ENCODE measurements around the gene PDE12. TPM values are rescaled to one million over a fixed set of nuclear protein-coding genes. Genes with fewer than 3 reads are reported as not detected.

The PDE12 gene
- total and polyA plus RNA-seq, 2 of the 13 experiments (the other 11 are each of a cell fraction or from before 2014, with no cell fraction given), result 9.0 to 17.8 TPM

- TF ChIP-seq GMEB1 (CRISPR knock-in tag; IDR thresholded peaks at IDR 0.05; ENCODE audit: borderline replicate concordance) (peak; percentile 68; the same call in 1 of the 2 replicates), ATM (IDR thresholded peaks at IDR 0.05; ENCODE audit: borderline replicate concordance) (no peak), ZNF766 (CRISPR knock-in tag; IDR thresholded peaks at IDR 0.05; ENCODE audit: borderline replicate concordance) (peak; percentile 12; the same call in 1 of the 2 replicates), ZBTB39 (CRISPR knock-in tag; IDR thresholded peaks at IDR 0.05) (peak; percentile 48; the same call in 1 of the 2 replicates), CHD4 (IDR thresholded peaks at IDR 0.05; ENCODE audit: borderline replicate concordance, low read length) (no peak; the same call in 1 of the 2 replicates), PAWR (CRISPR knock-in tag; IDR thresholded peaks at IDR 0.05; ENCODE audit: borderline replicate concordance) (no peak), HNRNPLL (IDR thresholded peaks at IDR 0.05; ENCODE audit: low read depth, low read length, poor library complexity, severe bottlenecking) (peak; percentile 40), ZNF382 (CRISPR knock-in tag; IDR thresholded peaks at IDR 0.05; ENCODE audit: borderline replicate concordance) (no peak), NFIC (IDR thresholded peaks at IDR 0.05; ENCODE audit: low read length) (peak; percentile 56; the same call in 1 of the 2 replicates), CENPX (CRISPR knock-in tag; IDR thresholded peaks at IDR 0.05) (no peak), ZNF17 (CRISPR knock-in tag; IDR thresholded peaks at IDR 0.05) (peak; percentile 85; the same call in 1 of the 2 replicates), PATZ1 (CRISPR knock-in tag; IDR thresholded peaks at IDR 0.05) (peak; percentile 49; the same call in 1 of the 2 replicates), BRF2 (CRISPR knock-in tag; IDR thresholded peaks at IDR 0.05) (peak; percentile 95; the same call in 1 of the 2 replicates), EZH2 (conservative IDR thresholded peaks at IDR 0.05; ENCODE audit: low read depth, low read length) (no peak), TGIF2 (CRISPR knock-in tag; IDR thresholded peaks at IDR 0.05) (peak; percentile 98), HIVEP1 (CRISPR knock-in tag; IDR thresholded peaks at IDR 0.05) (peak; percentile 59), ZNF75D (CRISPR knock-in tag; IDR thresholded peaks at IDR 0.05; ENCODE audit: borderline replicate concordance) (peak; percentile 86; the same call in 1 of the 2 replicates), FOXP1 (IDR thresholded peaks at IDR 0.05) (no peak), FOXP1 (CRISPR knock-in tag; IDR thresholded peaks at IDR 0.05) (no peak), ZNF251 (CRISPR knock-in tag; IDR thresholded peaks at IDR 0.05) (0 out of 2 replicates have a peak, but pooled peaks have one; percentile 21), FOXK2 (IDR thresholded peaks at IDR 0.05) (no peak), NFIB (CRISPR knock-in tag; IDR thresholded peaks at IDR 0.05; ENCODE audit: borderline replicate concordance) (0 out of 2 replicates have a peak, but pooled peaks have one; percentile 74)
These were observed at the start of gene PDE12 (continued) for GRCh38 chr3:57555738-57556458.

Data from HepG2 (cell line).